Lower leg skin (tissue), 3 donors: ENCODE data around the gene BICD2.

Experiments
- CTCF ChIP-seq, 3 donors: fragments of 450-650 bp; IDR thresholded peaks; one replicate each; pipeline ENCODE4 v1.5.1; 2016; ENCODE audit warnings: antibody characterized with exemption in 3 of 3, mild to moderate bottlenecking in 3 of 3, moderate library complexity in 2 of 3
- POLR2A ChIP-seq, 2 donors: fragments of 450-650 bp; IDR thresholded peaks; one replicate each; pipeline ENCODE4 v1.6.1; 2016 to 2017; ENCODE audit warnings: antibody characterized with exemption in 2 of 2, mild to moderate bottlenecking in 1 of 2, moderate library complexity in 1 of 2

GRCh38 chr9:92781899-92782298 is 17.3 kb upstream of the BICD2 start:
- TF ChIP-seq CTCF (IDR thresholded peaks at IDR 0.05) (no peak), POLR2A (IDR thresholded peaks at IDR 0.05) (no peak)
